B cell (primary cell): Measurements from ENCODE around the gene ITGAE.

Experiments used
- CTCF ChIP-seq: fragments of 200-600 bp; IDR thresholded peaks from one replicate; pipeline ENCODE4 v1.8.0; 2022; ENCODE audit warnings: antibody characterized with exemption, mild to moderate bottlenecking
- EZH2 ChIP-seq: IDR thresholded peaks from 2 replicates; pipeline ENCODE4 v1.6.1; 2012; ENCODE audit warnings: borderline replicate concordance, low read depth, mild to moderate bottlenecking, moderate library complexity, low read length; ENCODE audit not compliant: insufficient read depth, poor library complexity, severe bottlenecking

GRCh38 chr17:3796110-3796821 is 4.7 kb downstream of the ITGAE start:
- no peak for TF ChIP-seq CTCF
- TF ChIP-seq EZH2, result no peak
